Heart left ventricle (tissue), 13 donors: ENCODE measurements around the gene RNF20.

ENCODE experiments used
- POLR2A ChIP-seq, 2 donors: fragments of 450-650 bp; IDR thresholded peaks; one replicate each; pipeline ENCODE4 v1.6.1; 2017; ENCODE audit warnings: antibody characterized with exemption in 2 of 2, mild to moderate bottlenecking in 2 of 2, moderate library complexity in 2 of 2
- TF ChIP-seq, protein P1 (sequence below), 12 donors: fragments of 200-600 bp; sonication (generic) in 4 of 12; IDR thresholded peaks; one replicate each; pipeline versions ENCODE4 v1.5.0 to v1.8.0; 2018 to 2022; ENCODE audit warnings: antibody characterized with exemption in 12 of 12, mild to moderate bottlenecking in 5 of 12
- donor health status: ischemic (EF 13 %, LVEDD 7.1; RV severe dilation, severe dysfunction).
- donor health status: DM: no; HTN: yes; CAD: no.
- donor health status: DM: no; HTN: no; CAD: no.
- donor health status: ischemic (EF 25% LVEDD 6.9; RV normal size, moderate dysfunction).
- donor health status: ischemic (EF 25% LVEDD 5.7; RV mildly dilated, moderate dysfunction).
- donor health status: ischemic (EF 35%, LVEDD 5.7; RV mildly dilated, moderate dysfunction).
- donor health status: nonischemic (EF 11% LVEDD 7.7; RV severe dilation, severe dysfunction).
- donor health status: DM: yes; HTN: yes; CAD: no.
- donor health status: PGD.
- donor health status: ischemic (EF 29% LVEDD 5.4; RV normal size, mild dysfunction).
- donor health status: nonischemic (EF 23%, LVEDD 6.1; RV moderate dilation, normal function).

DNA sequence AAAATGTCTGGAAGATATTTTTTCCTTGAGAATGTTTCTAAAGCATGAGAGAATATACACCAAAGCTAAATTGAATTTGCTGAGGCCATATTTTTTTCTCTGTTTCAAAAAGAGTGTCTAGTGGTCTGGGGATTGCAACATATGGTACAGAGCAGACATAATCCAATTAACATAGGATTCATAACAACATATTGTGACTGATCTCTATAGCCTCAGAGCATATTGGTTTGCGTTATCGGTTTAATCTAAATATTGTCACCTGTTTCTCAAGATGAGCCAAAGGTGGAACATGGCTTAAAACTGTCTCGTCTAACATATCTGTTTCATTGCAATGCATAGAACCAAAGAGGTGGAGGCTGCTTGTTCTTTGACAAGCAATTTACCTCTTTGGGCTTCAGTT, 57.2 kb downstream of the RNF20 start:
- TF ChIP-seq, protein P1, sequence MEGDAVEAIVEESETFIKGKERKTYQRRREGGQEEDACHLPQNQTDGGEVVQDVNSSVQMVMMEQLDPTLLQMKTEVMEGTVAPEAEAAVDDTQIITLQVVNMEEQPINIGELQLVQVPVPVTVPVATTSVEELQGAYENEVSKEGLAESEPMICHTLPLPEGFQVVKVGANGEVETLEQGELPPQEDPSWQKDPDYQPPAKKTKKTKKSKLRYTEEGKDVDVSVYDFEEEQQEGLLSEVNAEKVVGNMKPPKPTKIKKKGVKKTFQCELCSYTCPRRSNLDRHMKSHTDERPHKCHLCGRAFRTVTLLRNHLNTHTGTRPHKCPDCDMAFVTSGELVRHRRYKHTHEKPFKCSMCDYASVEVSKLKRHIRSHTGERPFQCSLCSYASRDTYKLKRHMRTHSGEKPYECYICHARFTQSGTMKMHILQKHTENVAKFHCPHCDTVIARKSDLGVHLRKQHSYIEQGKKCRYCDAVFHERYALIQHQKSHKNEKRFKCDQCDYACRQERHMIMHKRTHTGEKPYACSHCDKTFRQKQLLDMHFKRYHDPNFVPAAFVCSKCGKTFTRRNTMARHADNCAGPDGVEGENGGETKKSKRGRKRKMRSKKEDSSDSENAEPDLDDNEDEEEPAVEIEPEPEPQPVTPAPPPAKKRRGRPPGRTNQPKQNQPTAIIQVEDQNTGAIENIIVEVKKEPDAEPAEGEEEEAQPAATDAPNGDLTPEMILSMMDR (IDR thresholded peaks at IDR 0.05), result no peak
- no peak for TF ChIP-seq POLR2A (IDR thresholded peaks at IDR 0.05)
